ENCODE measurements around the gene NIPAL3.

DNA sequence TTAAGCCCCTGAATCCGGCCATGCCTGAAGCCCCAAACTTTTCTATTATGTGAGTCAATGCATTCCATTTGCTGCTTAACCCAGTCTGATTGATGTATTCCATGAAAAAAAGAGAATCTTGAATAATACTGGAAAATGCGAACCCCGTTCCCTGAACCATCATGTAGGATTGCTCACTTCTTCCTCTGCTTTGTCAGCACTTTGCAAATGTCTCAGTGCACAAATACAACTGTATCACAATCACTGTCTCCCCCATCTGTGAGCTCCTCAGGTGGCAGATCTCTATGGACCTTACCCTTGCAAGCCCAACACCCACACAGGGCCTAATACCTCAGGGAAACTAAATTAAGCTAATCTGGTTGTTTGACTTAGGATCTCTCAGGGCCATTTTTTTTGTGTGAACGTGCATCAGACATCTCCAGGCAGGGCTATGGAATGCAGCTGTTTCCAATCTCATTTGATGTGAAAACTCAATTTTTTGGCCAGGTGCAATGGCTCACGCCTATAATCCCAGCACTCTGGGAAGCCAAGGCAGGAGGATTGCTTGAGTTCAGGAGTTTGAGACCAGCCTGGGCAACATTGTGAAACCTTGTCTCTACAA lies 84.9 kb downstream of the NIPAL3 start:
- TF ChIP-seq CTCF (IDR thresholded peaks at IDR 0.05 in 2 of 3, conservative IDR thresholded peaks at IDR 0.05 in 1 of 3; ENCODE audit: borderline replicate concordance in 1 of 3, insufficient read depth in 1 of 3, low read depth in 2 of 3, low read length in 2 of 3) (no peak), EZH2phosphoT487 (IDR thresholded peaks at IDR 0.05; ENCODE audit: borderline replicate concordance) (no peak), POLR2AphosphoS5 (IDR thresholded peaks at IDR 0.05; ENCODE audit: low read depth, low read length) (no peak), EZH2 (IDR thresholded peaks at IDR 0.05) (no peak), REST (IDR thresholded peaks at IDR 0.05; ENCODE audit: low read depth) (no peak), POLR2A (IDR thresholded peaks at IDR 0.05; ENCODE audit: borderline replicate concordance, extremely low read depth, insufficient read depth, insufficient read length) (no peak), YY1 (IDR thresholded peaks at IDR 0.05; ENCODE audit: extremely low read depth, insufficient replicate concordance, low read depth, low read length) (no peak), CBX3 (IDR thresholded peaks at IDR 0.05; ENCODE audit: low read depth) (no peak), ZFX (IDR thresholded peaks at IDR 0.05) (no peak), SP1 (IDR thresholded peaks at IDR 0.05; ENCODE audit: low read depth) (no peak)
- TF ChIP-seq, protein P1, sequence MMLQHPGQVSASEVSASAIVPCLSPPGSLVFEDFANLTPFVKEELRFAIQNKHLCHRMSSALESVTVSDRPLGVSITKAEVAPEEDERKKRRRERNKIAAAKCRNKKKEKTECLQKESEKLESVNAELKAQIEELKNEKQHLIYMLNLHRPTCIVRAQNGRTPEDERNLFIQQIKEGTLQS (IDR thresholded peaks at IDR 0.05): no peak

Data from HCT116 (cell line).